Immature natural killer cell (primary cell): ENCODE results near the gene HECTD1. TPM values are rescaled to one million over a fixed set of nuclear protein-coding genes. Genes with fewer than 3 reads are reported as not detected.

Experiments used
- DNase-seq, 3 donors: peaks; one replicate each; pipeline ENCODE4 v3.0.0; 2022; ENCODE audit warnings: mixed read lengths in 1 of 3
- H3K27ac Mint-ChIP-seq, 6 donors: one replicate each; pipeline ENCODE4 v1.8.0; 2020; ENCODE audit warnings: mixed read lengths in 6 of 6, mild to moderate bottlenecking in 5 of 6, inconsistent platforms in 4 of 6, moderate library complexity in 3 of 6
- H3K27me3 Mint-ChIP-seq, 3 donors: one replicate each; pipeline ENCODE4 v1.8.0; 2020 to 2021; ENCODE audit warnings: low read depth in 3 of 3, mild to moderate bottlenecking in 3 of 3, mixed read lengths in 3 of 3, moderate library complexity in 3 of 3, inconsistent platforms in 1 of 3
- H3K36me3 Mint-ChIP-seq, 3 donors: one replicate each; pipeline ENCODE4 v1.8.0; 2020; ENCODE audit warnings: mixed read lengths in 3 of 3, inconsistent platforms in 2 of 3, mild to moderate bottlenecking in 2 of 3
- H3K4me1 Mint-ChIP-seq, 2 donors: one replicate each; pipeline ENCODE4 v1.8.0; 2020; ENCODE audit warnings: inconsistent platforms in 2 of 2, mild to moderate bottlenecking in 2 of 2, mixed read lengths in 2 of 2, moderate library complexity in 1 of 2
- H3K4me3 Mint-ChIP-seq, 5 donors: one replicate each; pipeline ENCODE4 v1.8.0; 2020; ENCODE audit warnings: mild to moderate bottlenecking in 5 of 5, mixed read lengths in 5 of 5, inconsistent platforms in 3 of 5, moderate library complexity in 3 of 5
- H3K9me3 Mint-ChIP-seq, 6 donors: one replicate each; pipeline ENCODE4 v1.8.0; 2020; ENCODE audit warnings: mild to moderate bottlenecking in 6 of 6, mixed read lengths in 6 of 6, inconsistent platforms in 4 of 6, moderate library complexity in 3 of 6
- polyA plus RNA-seq, 3 donors: library from polyadenylated mRNA; unstranded; fragments of 300-500 nt; fragmentation: Illumina TruSeq; gene quantifications; one replicate each; pipeline ENCODE4 v1.2.3, GENCODE V29; 2021

Gene HECTD1
- polyA plus RNA-seq, 3 donors from 2014 or later: 10.6 to 36.1 (median 22.2) TPM

DNA sequence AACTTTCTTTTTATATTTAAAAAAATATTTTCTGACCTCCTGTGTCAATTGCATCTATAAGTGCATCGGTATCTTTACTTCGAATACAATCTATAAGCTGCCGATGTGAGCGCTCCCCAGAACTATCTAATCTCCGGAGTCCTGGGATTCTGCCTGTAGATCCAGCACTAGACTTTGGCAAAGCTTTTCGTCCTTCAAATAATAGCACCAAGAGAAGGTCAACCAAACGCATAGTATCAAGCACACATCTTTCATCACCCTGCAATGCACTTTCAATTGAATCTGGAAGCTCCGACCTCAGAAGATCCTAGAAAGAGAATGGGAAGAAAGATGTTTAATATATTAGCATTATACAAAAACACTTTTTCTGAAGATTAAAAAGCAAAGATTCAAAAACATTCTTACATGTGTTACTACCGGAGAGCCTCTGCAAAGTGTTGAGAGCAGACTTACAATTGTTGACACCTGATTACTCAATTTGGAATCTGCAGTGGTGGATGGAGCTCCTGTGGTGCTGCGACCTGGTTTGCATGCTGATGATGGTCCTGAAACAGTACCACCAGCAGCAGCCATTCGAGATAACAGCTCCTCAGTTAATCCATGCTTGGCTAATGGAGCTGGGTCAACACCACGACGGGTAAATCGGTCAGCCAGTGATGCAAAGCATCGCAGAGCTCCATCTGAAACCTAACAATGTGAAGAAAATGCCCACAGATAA, 34.3 kb downstream of the HECTD1 start:
- Mint-ChIP-seq H3K27ac (peak overlapping the region in 2 of 6 donors; percentile 0 to 7), H3K27me3 (no peaks in the 10 kb centered on the region), H3K4me3 (no peak overlapping the region), H3K9me3 (no peaks in the 10 kb centered on the region), H3K4me1 (peaks cover 2 to 13% of the 10 kb centered on the region in 2 donors), H3K36me3 (peaks cover 20 to 44% (median 23%) of the 10 kb centered on the region in 3 donors)
- no peak for DNase-seq

DNA sequence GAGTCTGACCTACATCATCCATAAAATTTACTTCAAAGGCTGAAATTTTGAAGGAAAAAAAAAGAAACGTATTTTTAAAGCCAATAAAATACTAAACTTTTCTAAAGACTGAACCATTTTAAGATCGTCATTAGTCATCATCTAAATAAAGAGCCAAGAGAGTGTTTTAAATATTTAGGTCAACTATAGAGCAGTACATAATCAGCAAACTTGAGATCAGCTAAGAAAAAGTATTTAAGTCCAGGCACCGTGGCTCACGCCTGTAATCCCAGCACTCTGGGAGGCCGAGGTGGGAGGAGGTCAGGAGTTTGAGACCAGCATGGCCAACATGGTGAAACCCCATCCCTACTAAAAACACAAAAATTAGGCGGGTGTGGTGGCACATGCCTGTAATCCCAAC, 35.5 kb downstream of the HECTD1 start:
- Mint-ChIP-seq H3K4me1 (peaks cover 0 to 6% of the 10 kb centered on the region in 2 donors), H3K27me3 (no peaks in the 10 kb centered on the region), H3K4me3 (no peak overlapping the region), H3K36me3 (peaks cover 26 to 51% (median 28%) of the 10 kb centered on the region in 3 donors), H3K9me3 (no peaks in the 10 kb centered on the region), H3K27ac (no peak overlapping the region)
- DNase-seq: no peak

DNA sequence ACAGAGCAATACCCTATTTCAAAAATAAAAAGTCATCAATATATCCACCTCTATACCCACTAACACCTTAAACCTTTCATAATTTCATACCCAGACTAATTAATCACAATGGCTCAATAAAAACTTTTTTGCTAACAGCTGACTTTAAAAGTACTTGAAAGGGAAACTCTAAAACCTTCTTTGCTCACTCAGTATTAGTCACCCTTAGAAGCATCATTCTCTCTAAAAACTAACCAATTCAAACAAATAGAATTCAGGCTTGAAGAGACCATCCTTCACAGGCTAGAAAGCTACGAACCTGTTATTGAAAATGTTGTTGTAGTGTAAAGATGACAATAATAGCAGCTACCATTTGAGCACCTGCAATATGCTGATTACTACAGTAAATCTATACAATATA, 37.2 kb downstream of the HECTD1 start:
- Mint-ChIP-seq H3K27ac (peak overlapping the region in 2 of 6 donors; percentile 42 to 54), H3K27me3 (no peaks in the 10 kb centered on the region), H3K9me3 (no peaks in the 10 kb centered on the region), H3K4me3 (no peak overlapping the region), H3K4me1 (peaks cover 0 to 7% of the 10 kb centered on the region in 2 donors), H3K36me3 (peaks cover 28 to 58% (median 30%) of the 10 kb centered on the region in 3 donors)
- no peak for DNase-seq

DNA sequence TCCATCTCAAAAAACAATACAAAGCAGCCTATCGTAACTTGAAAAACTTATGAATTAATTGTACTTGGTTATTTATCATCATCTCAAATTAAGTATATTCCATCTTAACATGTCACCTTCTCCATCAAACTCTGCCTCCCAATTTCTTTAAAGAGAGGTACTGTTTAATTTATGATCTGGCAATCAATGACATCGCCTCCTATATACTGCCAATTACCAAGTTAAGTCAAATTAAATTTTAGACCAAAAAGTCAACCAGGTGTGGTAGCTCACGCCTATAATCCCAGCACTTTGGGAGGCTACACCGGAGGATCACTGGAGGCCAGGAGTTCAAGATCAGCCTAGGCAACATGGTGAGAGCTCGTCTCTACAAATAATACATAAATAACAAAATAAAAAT, 37.7 kb downstream of the HECTD1 start:
- no peak for DNase-seq
- Mint-ChIP-seq H3K4me3 (no peak overlapping the region), H3K9me3 (no peaks in the 10 kb centered on the region), H3K27me3 (no peaks in the 10 kb centered on the region), H3K36me3 (peaks cover 27 to 62% (median 34%) of the 10 kb centered on the region in 3 donors), H3K4me1 (peaks cover 0 to 11% of the 10 kb centered on the region in 2 donors), H3K27ac (peak overlapping the region in 2 of 6 donors; percentile 48 to 69)

DNA sequence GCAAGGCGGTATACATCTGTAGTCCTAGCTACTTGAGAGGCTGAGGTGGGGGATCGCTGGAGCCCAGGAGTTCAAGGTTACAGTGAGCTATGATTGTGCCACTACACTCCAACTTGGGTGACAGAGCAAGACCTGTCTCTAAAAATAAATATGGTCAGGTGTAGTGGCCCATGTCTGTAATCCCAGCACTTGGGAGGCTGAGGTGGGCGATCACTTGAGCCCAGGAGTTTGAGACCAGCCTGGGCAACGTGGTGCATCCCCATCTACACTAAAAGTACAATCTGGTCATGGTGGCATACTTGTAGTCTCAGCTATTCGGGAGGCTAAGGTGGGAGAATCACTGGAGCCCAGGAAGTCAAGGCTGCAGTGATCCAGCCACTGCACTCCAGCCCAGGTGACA, 40.6 kb downstream of the HECTD1 start:
- DNase-seq: no peak
- peaks cover 13 to 53% (median 31%) of the 10 kb centered on the region in 3 donors for H3K36me3 Mint-ChIP-seq
- peaks cover 0 to 8% of the 10 kb centered on the region in 2 donors for H3K4me1 Mint-ChIP-seq
- H3K4me3 Mint-ChIP-seq: no peak overlapping the region
- no peak overlapping the region for H3K27ac Mint-ChIP-seq
- H3K27me3 Mint-ChIP-seq: no peaks in the 10 kb centered on the region
- no peaks in the 10 kb centered on the region for H3K9me3 Mint-ChIP-seq

DNA sequence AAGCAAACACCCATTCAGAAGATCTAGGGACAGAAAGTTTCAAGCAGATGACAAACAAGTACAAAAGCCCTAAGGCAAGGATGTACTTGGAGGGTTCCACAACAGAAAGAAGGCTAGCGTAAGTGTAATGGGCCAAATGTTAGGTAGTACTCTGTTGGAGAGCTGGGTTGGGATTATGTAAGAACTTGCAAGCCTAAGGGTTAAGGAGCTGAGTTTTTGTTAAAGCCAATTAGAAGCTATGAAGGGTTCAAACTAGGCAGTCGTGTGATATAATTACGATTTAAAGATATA, 41.4 kb downstream of the HECTD1 start:
- H3K27ac Mint-ChIP-seq: peak overlapping the region in 1 of 6 donors; percentile 62
- H3K4me1 Mint-ChIP-seq: peaks cover 0 to 8% of the 10 kb centered on the region in 2 donors
- H3K4me3 Mint-ChIP-seq: no peak overlapping the region
- no peaks in the 10 kb centered on the region for H3K27me3 Mint-ChIP-seq
- no peak for DNase-seq
- no peaks in the 10 kb centered on the region for H3K9me3 Mint-ChIP-seq
- H3K36me3 Mint-ChIP-seq: peaks cover 13 to 49% (median 31%) of the 10 kb centered on the region in 3 donors

DNA sequence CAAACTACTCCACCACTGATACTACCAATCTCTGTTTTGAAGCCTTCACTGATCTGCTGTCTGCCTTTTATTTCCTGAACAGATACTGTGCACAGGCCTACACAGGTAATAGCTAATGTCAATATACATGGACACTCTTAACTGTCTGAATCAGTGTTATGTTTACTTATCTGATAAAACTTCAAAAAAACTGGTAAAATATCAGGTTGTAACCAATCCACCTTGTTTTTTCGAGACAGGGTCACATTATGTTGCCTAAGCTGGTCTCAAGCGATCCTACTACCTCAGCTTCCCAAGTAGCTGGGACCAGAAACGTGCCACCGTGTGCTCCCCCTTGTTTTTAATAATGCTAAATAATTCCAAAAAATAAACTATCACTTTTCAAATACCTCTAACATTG, 43.5 kb downstream of the HECTD1 start:
- no peak for DNase-seq
- H3K27ac Mint-ChIP-seq: peak overlapping the region in 1 of 6 donors; percentile 45
- H3K36me3 Mint-ChIP-seq: peaks cover 10 to 36% (median 27%) of the 10 kb centered on the region in 3 donors
- peaks cover 0 to 8% of the 10 kb centered on the region in 2 donors for H3K4me1 Mint-ChIP-seq
- H3K9me3 Mint-ChIP-seq: no peaks in the 10 kb centered on the region
- peaks cover 0 to 2% (median 0%) of the 10 kb centered on the region in 3 donors for H3K27me3 Mint-ChIP-seq
- H3K4me3 Mint-ChIP-seq: no peak overlapping the region

DNA sequence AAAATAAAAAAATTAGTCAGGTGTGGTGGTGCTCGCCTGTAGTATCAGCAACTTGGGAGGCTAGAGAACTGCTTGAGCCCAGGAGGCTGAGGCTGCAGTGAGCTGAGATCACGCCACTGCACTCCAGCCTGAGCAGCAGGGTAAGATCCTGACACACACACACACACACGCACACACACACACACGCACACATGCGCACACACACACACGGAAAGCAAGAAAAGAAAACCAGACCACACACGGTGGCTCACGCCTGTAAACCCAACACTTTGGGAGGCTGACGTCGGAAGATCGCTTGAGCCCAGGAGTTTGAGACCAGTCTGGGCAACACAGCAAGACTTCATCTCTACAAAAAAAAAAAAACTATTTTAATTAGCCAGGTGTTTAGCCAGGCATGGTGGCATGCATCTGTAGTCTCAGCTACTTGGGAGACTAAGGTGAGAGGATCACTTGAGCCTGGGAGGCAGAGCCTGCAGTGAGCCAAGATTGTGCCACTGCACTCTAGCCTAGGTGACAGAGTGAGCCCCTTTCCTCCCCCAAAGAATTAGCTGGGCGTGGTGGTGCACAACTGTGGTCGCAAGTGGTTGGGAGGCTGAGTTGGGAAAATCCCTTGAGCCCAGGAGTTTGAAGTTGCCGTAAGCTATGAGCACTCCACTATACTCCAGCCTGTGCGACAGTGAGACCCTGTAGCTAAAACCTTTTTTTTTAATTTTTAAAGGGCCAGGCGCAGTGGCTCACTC, 44.5 kb downstream of the HECTD1 start:
- H3K4me1 Mint-ChIP-seq: peaks cover 0 to 8% of the 10 kb centered on the region in 2 donors
- no peak overlapping the region for H3K4me3 Mint-ChIP-seq
- peak overlapping the region in 2 of 6 donors; percentile 71 to 79 for H3K27ac Mint-ChIP-seq
- peaks cover 8 to 32% (median 24%) of the 10 kb centered on the region in 3 donors for H3K36me3 Mint-ChIP-seq
- H3K9me3 Mint-ChIP-seq: no peaks in the 10 kb centered on the region
- H3K27me3 Mint-ChIP-seq: peaks cover 0 to 2% (median 0%) of the 10 kb centered on the region in 3 donors
- no peak for DNase-seq

DNA sequence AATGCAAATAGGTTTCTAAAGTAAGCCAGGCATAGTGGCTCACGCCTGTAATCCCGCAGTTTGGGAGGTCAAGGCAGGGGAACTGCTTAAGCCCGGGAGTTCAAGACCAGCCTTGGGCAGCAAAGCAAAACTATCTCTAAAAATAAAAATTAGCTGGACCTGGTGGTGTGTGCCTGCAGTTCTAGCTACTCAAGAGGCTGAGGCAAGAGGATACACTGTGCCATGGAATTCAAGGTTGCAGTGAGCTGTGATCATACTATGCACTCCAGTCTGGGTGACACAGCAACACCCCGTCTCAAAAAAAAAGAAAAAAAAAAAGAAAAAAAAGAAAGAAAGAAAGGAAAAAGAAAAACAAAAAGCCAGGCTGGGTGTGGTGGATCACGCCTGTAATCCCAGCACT, 46.3 kb downstream of the HECTD1 start:
- H3K36me3 Mint-ChIP-seq: peaks cover 8 to 30% (median 19%) of the 10 kb centered on the region in 3 donors
- H3K27ac Mint-ChIP-seq: no peak overlapping the region
- H3K27me3 Mint-ChIP-seq: peaks cover 0 to 2% (median 2%) of the 10 kb centered on the region in 3 donors
- DNase-seq: no peak
- peaks cover 0 to 8% of the 10 kb centered on the region in 2 donors for H3K4me1 Mint-ChIP-seq
- no peaks in the 10 kb centered on the region for H3K9me3 Mint-ChIP-seq
- H3K4me3 Mint-ChIP-seq: no peak overlapping the region

DNA sequence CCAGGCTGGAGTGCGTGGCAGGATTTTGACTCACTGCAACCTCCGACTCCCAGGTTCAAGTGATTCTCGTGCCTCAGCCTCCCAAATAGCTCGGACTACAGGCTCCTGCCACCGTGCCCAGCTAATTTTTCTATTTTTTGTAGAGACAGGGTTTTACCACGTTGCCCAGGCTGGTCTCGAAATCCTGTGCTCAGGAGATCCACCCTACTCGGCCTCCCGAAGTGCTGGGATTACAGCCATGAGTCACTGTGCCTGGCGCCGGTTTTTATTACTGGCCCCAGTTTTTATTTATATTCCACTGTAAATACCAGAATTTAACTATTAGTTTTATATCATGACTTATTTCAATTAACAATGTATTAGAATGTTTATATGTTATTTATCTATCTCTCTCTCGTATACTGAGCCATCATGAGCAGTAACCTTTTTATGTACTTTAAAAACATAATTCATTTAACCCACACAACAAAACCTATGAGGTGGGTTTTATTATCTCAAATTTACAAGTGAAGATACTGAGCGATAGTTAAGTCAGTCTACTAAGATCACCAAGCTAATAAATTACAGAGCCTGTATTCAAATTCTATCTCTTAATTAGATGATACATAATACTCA, 47.8 kb downstream of the HECTD1 start:
- Mint-ChIP-seq H3K4me1 (peaks cover 0 to under 1% of the 10 kb centered on the region in 2 donors), H3K36me3 (peaks cover 13 to 29% (median 16%) of the 10 kb centered on the region in 3 donors), H3K27ac (no peak overlapping the region), H3K9me3 (no peaks in the 10 kb centered on the region), H3K27me3 (peaks cover 0 to 2% (median 2%) of the 10 kb centered on the region in 3 donors), H3K4me3 (no peak overlapping the region)
- DNase-seq: no peak

DNA sequence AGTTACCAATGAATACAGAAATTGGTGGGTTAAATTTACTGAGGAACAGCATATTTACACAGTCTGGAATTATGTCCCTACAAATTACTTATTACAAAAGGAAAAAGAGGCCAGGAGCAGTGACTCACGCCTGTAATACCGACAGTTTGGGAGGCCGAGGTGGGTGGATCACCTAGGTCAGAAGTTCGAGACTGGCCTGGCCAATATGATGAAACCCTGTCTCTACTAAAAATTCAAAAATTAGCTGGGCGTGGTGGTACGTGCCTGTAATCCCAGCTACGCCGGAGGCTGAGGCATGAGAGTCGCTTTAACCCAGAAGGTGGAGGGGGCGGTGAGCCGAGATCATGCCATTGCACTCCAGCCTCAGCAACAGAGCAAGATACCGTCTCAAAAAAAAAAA, 52.6 kb downstream of the HECTD1 start:
- Mint-ChIP-seq H3K4me1 (no peaks in the 10 kb centered on the region), H3K4me3 (no peak overlapping the region), H3K27ac (peak overlapping the region in 2 of 6 donors; percentile 22 to 45), H3K27me3 (peaks cover 0 to 2% (median 0%) of the 10 kb centered on the region in 3 donors), H3K9me3 (no peaks in the 10 kb centered on the region), H3K36me3 (peaks cover 13 to 39% (median 15%) of the 10 kb centered on the region in 3 donors)
- no peak for DNase-seq

DNA sequence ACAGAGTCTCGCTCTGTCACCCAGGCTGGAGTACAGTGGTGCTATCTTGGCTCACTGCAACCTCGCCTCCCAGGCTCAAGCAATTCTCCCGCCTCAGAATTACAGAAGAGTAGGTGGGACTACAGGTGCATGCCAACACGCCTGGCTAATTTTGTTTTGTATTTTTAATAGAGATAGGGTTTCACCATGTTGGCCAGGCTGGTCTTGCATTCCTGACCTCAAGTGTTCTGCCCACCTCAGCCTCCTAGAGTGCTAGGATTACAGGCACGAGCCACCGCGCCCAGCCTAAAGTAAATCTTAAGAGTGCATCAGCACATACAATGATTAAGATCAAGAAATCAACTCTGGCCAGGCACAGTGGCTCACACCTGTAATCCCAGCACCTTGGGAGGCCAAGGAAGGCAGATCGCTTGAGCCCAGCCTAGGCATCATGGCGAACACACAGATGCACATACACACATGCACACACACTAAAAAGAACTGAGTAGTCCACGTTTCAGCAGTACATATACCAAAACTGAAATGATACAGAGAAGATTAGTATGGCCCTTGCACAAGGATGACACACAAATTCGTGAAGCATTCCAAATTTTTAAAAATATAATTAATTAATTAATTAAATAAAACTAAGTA, 65.0 kb downstream of the HECTD1 start:
- DNase-seq: no peak
- no peak overlapping the region for H3K4me3 Mint-ChIP-seq
- H3K4me1 Mint-ChIP-seq: peaks cover 2 to 5% of the 10 kb centered on the region in 2 donors
- H3K27ac Mint-ChIP-seq: no peak overlapping the region
- H3K27me3 Mint-ChIP-seq: peaks cover 0 to 1% (median 0%) of the 10 kb centered on the region in 3 donors
- no peaks in the 10 kb centered on the region for H3K9me3 Mint-ChIP-seq
- peaks cover 15 to 43% (median 31%) of the 10 kb centered on the region in 3 donors for H3K36me3 Mint-ChIP-seq

DNA sequence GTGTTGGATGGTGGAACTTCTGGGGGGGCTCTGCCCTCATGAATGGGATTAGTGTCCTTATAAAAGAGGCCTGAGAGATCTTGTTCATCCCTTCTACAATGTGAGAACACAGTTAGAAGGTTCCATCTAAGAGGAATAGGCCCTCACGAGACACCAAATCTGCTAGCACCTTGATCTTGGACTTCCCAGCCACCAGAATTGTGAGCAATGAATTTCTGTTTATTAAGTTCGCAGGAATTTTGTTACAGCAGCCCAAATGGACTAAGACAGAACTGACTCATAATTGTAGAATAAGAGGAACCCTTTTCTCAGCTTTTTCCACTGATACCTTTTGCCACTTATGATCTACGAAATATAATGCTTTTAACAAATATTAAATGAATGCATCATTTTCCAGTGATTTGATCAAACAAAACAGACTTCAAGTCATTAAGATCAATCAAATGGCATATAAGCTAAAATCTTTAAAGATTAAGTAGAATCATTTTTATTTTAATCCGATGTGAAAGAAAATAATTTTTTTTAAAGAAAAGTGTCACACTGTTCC, 68.2 kb downstream of the HECTD1 start:
- no peak for DNase-seq
- H3K4me3 Mint-ChIP-seq: no peak overlapping the region
- no peak overlapping the region for H3K27ac Mint-ChIP-seq
- peaks cover 0 to 3% (median 0%) of the 10 kb centered on the region in 3 donors for H3K27me3 Mint-ChIP-seq
- H3K36me3 Mint-ChIP-seq: peaks cover 21 to 44% (median 24%) of the 10 kb centered on the region in 3 donors
- peaks cover 2 to 5% of the 10 kb centered on the region in 2 donors for H3K4me1 Mint-ChIP-seq
- no peaks in the 10 kb centered on the region for H3K9me3 Mint-ChIP-seq
